WTC11 (cell line): Measurements from ENCODE around the gene GNL1. TPM values are rescaled to one million over a fixed set of nuclear protein-coding genes. Genes with fewer than 3 reads are reported as not detected.

Source experiments
- ATAC-seq: fragments of 200-7000 bp; cut with Tn5 transposase; 2 replicates; pipeline ENCODE4 v1.10.0; 2021; ENCODE audit warnings: mild to moderate bottlenecking, moderate library complexity
- CTCF ChIA-PET: fragments of 300-600 bp; sonication (Branson Sonifier 250); formaldehyde crosslinking; loops from one replicate; lab custom pipeline; 2021; ENCODE audit warnings: antibody characterized with exemption; lab: Charles Lee
- POLR2A ChIA-PET: fragments of 350-600 bp; sonication (Branson Sonifier 250); formaldehyde crosslinking; loops from one replicate; lab custom pipeline; 2021; ENCODE audit warnings: antibody characterized with exemption; lab: Charles Lee
- DNase-seq: peaks from one replicate; pipeline ENCODE4 v3.0.0; 2021; ENCODE audit warnings: low spot score
- H3K27ac Mint-ChIP-seq: 2 replicates; pipeline ENCODE4 v1.8.0; 2021; ENCODE audit warnings: mixed read lengths
- H3K27me3 Mint-ChIP-seq: 2 replicates; pipeline ENCODE4 v1.8.0; 2021; ENCODE audit warnings: low read depth, mild to moderate bottlenecking, moderate library complexity, mixed read lengths
- H3K36me3 Mint-ChIP-seq: 2 replicates; pipeline ENCODE4 v1.8.0; 2021; ENCODE audit warnings: mixed read lengths
- H3K4me1 Mint-ChIP-seq: 2 replicates; pipeline ENCODE4 v1.8.0; 2022; ENCODE audit warnings: mixed read lengths
- H3K4me3 Mint-ChIP-seq: 2 replicates; pipeline ENCODE4 v1.8.0; 2021; ENCODE audit warnings: mild to moderate bottlenecking, moderate library complexity, mixed read lengths
- H3K9me3 Mint-ChIP-seq: 2 replicates; pipeline ENCODE4 v1.8.0; 2021; ENCODE audit warnings: mixed read lengths
- ATF3 ChIP-seq: sonication (generic); formaldehyde crosslinking; conservative IDR thresholded peaks from 2 replicates; pipeline ENCODE4 v1.8.1; 2022; ENCODE audit warnings: mild to moderate bottlenecking, missing genetic modification reagents
- ATF6 ChIP-seq: sonication (generic); formaldehyde crosslinking; IDR thresholded peaks from 2 replicates; pipeline ENCODE4 v1.8.1; 2023; ENCODE audit warnings: mild to moderate bottlenecking, missing genetic modification reagents
- E2F5 ChIP-seq: sonication (generic); formaldehyde crosslinking; IDR thresholded peaks from 2 replicates; pipeline ENCODE4 v1.8.1; 2022; ENCODE audit warnings: mild to moderate bottlenecking, moderate library complexity, missing genetic modification reagents
- ERG ChIP-seq: fragments of 250-450 bp; sonication (Bioruptor Pico); IDR thresholded peaks from 2 replicates; pipeline ENCODE4 v1.8.0; 2021; ENCODE audit warnings: mild to moderate bottlenecking
- FOXJ3 ChIP-seq: sonication (generic); formaldehyde crosslinking; IDR thresholded peaks from 2 replicates; pipeline ENCODE4 v1.9.0; 2021; ENCODE audit warnings: missing genetic modification reagents, mild to moderate bottlenecking, borderline replicate concordance
- FOXK1 ChIP-seq: sonication (generic); formaldehyde crosslinking; IDR thresholded peaks from 2 replicates; pipeline ENCODE4 v1.8.0; 2022; ENCODE audit warnings: mild to moderate bottlenecking, moderate library complexity, missing genetic modification reagents
- GRHL2 ChIP-seq: fragments of 250-450 bp; sonication (Bioruptor Pico); IDR thresholded peaks from 2 replicates; pipeline ENCODE4 v1.8.0; 2022; ENCODE audit warnings: mild to moderate bottlenecking, moderate library complexity; ENCODE audit not compliant: insufficient replicate concordance, severe bottlenecking
- MXD4 ChIP-seq: fragments of 250-450 bp; sonication (Bioruptor Pico); IDR thresholded peaks from 2 replicates; pipeline ENCODE4 v1.8.0; 2021; ENCODE audit warnings: mild to moderate bottlenecking, moderate library complexity, borderline replicate concordance
- NR3C1 ChIP-seq: sonication (generic); formaldehyde crosslinking; conservative IDR thresholded peaks from 2 replicates; pipeline ENCODE4 v1.8.1; 2023; ENCODE audit warnings: low read depth, mild to moderate bottlenecking, missing genetic modification reagents
- PREB ChIP-seq: sonication (generic); formaldehyde crosslinking; IDR thresholded peaks from 2 replicates; pipeline ENCODE4 v1.8.1; 2022; ENCODE audit warnings: mild to moderate bottlenecking, missing genetic modification reagents, moderate library complexity, borderline replicate concordance
- TEAD1 ChIP-seq: sonication (generic); formaldehyde crosslinking; IDR thresholded peaks from 2 replicates; pipeline ENCODE4 v1.8.0; 2022; ENCODE audit warnings: mild to moderate bottlenecking, missing genetic modification reagents
- ZBTB21 ChIP-seq: sonication (generic); formaldehyde crosslinking; IDR thresholded peaks from 2 replicates; pipeline ENCODE4 v1.8.1; 2023; ENCODE audit warnings: mild to moderate bottlenecking, missing genetic modification reagents, borderline replicate concordance
- ZNF396 ChIP-seq: fragments of 250-450 bp; sonication (Bioruptor Pico); IDR thresholded peaks from 2 replicates; pipeline ENCODE4 v1.8.0; 2021; ENCODE audit warnings: mild to moderate bottlenecking, moderate library complexity, borderline replicate concordance
- ZNF671 ChIP-seq: fragments of 250-450 bp; sonication (Bioruptor Pico); IDR thresholded peaks from 2 replicates; pipeline ENCODE4 v1.8.0; 2021; ENCODE audit warnings: mild to moderate bottlenecking
- total RNA-seq: library from RNA; stranded (reverse); gene quantifications from 3 replicates; pipeline ENCODE4 v1.2.3, GENCODE V29; 2021
- TF ChIP-seq, protein P1 (sequence below): sonication (generic); formaldehyde crosslinking; IDR thresholded peaks from 2 replicates; pipeline ENCODE4 v1.8.0; 2023; ENCODE audit warnings: mild to moderate bottlenecking, missing genetic modification reagents
- TF ChIP-seq, protein P2 (sequence below): sonication (generic); formaldehyde crosslinking; IDR thresholded peaks from 2 replicates; pipeline ENCODE4 v1.8.0; 2022; ENCODE audit warnings: mild to moderate bottlenecking, missing genetic modification reagents
- TF ChIP-seq, protein P3 (sequence below): fragments of 250-450 bp; sonication (Bioruptor Pico); IDR thresholded peaks from 2 replicates; pipeline ENCODE4 v1.9.0; 2021; ENCODE audit warnings: mild to moderate bottlenecking
- TF ChIP-seq, protein P4 (sequence below): fragments of 250-450 bp; sonication (Bioruptor Pico); IDR thresholded peaks from 2 replicates; pipeline ENCODE4 v1.9.0; 2021; ENCODE audit warnings: mild to moderate bottlenecking

Gene GNL1
- total RNA-seq, 1 experiment from 2014 or later: 85.7 TPM

DNA sequence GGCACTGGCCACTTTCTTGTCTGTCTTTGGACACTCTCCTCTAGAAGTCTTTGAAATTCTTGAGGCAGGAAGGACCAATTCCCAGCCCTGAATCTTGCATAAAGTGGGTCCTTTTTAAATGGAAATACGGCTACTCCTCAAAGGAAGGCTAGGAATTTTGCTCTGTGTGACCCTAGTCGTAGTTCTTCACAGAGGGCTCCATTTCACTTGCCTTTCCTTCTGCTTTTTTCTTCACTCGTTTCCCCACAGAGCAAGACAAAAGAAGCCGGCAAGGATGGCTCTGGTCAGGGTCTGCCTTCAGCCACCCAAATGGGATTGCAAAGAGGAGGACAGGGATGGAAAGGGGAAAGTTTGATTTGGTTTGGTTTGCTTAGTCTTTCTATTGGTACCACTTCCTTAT, 41.2 kb downstream of the GNL1 start:
- CTCF ChIA-PET: interaction anchor here (1.9 kb wide), 1 partner anchor 30 kb away, joined by 7 read pairs; no protein-coding TSS in a partner anchor

More for the DNA sequence above, 41.2 kb downstream of the GNL1 start:
- peak overlapping the region; percentile 80 for H3K4me3 Mint-ChIP-seq
- POLR2A ChIA-PET: no interaction called here
- DNase-seq (no peak), ATAC-seq (peak; percentile 19)
- H3K36me3 Mint-ChIP-seq: peaks cover 18% of the 10 kb centered on the region
- H3K9me3 Mint-ChIP-seq: peaks cover 14% of the 10 kb centered on the region
- H3K27me3 Mint-ChIP-seq: no peaks in the 10 kb centered on the region
- H3K27ac Mint-ChIP-seq: peak overlapping the region; percentile 100
- TF ChIP-seq ATF3 (CRISPR knock-in tag) (no peak), PREB (no peak), ATF6 (no peak), FOXK1 (CRISPR knock-in tag) (no peak), ZNF396 (CRISPR knock-in tag) (no peak), GRHL2 (CRISPR knock-in tag) (no peak), ERG (no peak), TEAD1 (no peak), E2F5 (no peak), ZNF671 (CRISPR knock-in tag) (no peak), ZBTB21 (CRISPR knock-in tag) (no peak), NR3C1 (CRISPR knock-in tag) (no peak), FOXJ3 (CRISPR knock-in tag) (no peak), MXD4 (CRISPR knock-in tag) (no peak)
- TF ChIP-seq, protein P1, sequence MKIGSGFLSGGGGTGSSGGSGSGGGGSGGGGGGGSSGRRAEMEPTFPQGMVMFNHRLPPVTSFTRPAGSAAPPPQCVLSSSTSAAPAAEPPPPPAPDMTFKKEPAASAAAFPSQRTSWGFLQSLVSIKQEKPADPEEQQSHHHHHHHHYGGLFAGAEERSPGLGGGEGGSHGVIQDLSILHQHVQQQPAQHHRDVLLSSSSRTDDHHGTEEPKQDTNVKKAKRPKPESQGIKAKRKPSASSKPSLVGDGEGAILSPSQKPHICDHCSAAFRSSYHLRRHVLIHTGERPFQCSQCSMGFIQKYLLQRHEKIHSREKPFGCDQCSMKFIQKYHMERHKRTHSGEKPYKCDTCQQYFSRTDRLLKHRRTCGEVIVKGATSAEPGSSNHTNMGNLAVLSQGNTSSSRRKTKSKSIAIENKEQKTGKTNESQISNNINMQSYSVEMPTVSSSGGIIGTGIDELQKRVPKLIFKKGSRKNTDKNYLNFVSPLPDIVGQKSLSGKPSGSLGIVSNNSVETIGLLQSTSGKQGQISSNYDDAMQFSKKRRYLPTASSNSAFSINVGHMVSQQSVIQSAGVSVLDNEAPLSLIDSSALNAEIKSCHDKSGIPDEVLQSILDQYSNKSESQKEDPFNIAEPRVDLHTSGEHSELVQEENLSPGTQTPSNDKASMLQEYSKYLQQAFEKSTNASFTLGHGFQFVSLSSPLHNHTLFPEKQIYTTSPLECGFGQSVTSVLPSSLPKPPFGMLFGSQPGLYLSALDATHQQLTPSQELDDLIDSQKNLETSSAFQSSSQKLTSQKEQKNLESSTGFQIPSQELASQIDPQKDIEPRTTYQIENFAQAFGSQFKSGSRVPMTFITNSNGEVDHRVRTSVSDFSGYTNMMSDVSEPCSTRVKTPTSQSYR (CRISPR knock-in tag): no peak
- TF ChIP-seq, protein P2, sequence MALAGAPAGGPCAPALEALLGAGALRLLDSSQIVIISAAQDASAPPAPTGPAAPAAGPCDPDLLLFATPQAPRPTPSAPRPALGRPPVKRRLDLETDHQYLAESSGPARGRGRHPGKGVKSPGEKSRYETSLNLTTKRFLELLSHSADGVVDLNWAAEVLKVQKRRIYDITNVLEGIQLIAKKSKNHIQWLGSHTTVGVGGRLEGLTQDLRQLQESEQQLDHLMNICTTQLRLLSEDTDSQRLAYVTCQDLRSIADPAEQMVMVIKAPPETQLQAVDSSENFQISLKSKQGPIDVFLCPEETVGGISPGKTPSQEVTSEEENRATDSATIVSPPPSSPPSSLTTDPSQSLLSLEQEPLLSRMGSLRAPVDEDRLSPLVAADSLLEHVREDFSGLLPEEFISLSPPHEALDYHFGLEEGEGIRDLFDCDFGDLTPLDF (CRISPR knock-in tag): no peak
- TF ChIP-seq, protein P3, sequence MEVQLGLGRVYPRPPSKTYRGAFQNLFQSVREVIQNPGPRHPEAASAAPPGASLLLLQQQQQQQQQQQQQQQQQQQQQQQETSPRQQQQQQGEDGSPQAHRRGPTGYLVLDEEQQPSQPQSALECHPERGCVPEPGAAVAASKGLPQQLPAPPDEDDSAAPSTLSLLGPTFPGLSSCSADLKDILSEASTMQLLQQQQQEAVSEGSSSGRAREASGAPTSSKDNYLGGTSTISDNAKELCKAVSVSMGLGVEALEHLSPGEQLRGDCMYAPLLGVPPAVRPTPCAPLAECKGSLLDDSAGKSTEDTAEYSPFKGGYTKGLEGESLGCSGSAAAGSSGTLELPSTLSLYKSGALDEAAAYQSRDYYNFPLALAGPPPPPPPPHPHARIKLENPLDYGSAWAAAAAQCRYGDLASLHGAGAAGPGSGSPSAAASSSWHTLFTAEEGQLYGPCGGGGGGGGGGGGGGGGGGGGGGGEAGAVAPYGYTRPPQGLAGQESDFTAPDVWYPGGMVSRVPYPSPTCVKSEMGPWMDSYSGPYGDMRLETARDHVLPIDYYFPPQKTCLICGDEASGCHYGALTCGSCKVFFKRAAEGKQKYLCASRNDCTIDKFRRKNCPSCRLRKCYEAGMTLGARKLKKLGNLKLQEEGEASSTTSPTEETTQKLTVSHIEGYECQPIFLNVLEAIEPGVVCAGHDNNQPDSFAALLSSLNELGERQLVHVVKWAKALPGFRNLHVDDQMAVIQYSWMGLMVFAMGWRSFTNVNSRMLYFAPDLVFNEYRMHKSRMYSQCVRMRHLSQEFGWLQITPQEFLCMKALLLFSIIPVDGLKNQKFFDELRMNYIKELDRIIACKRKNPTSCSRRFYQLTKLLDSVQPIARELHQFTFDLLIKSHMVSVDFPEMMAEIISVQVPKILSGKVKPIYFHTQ (CRISPR knock-in tag): no peak
- TF ChIP-seq, protein P4, sequence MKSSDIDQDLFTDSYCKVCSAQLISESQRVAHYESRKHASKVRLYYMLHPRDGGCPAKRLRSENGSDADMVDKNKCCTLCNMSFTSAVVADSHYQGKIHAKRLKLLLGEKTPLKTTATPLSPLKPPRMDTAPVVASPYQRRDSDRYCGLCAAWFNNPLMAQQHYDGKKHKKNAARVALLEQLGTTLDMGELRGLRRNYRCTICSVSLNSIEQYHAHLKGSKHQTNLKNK (CRISPR knock-in tag): no peak
- peaks cover 29% of the 10 kb centered on the region for H3K4me1 Mint-ChIP-seq
